Prostate gland (tissue), 2 donors: Measurements from ENCODE around the gene ACYP1. TPM values are rescaled to one million over a fixed set of nuclear protein-coding genes. Genes with fewer than 3 reads are reported as not detected.
A peak's percentile ranks its signal among the peaks of the same experiment; 100 is the strongest.
"Not testable (repeated sequence)": the region's sequence is repeated elsewhere in the genome, so short reads cannot be mapped to it uniquely, and the experiment has no call there.

Experiments
- DNase-seq: peaks from one replicate; pipeline ENCODE4 v3.0.0-alpha.2; 2019; ENCODE audit warnings: low spot score
- H3K27ac ChIP-seq, 2 donors: fragments of 200-600 bp; sonication (generic); 2 replicates each; pipeline ENCODE4 v1.5.1; 2017 to 2019
- H3K27me3 ChIP-seq: fragments of 200-600 bp; sonication (generic); replicated peaks from 2 replicates; pipeline ENCODE4 v1.5.1; 2019; ENCODE audit not compliant: insufficient read depth
- H3K36me3 ChIP-seq, 2 donors: fragments of 200-600 bp; sonication (generic); 1 replicate in 1 of 2; 2 replicates in 1 of 2; pipeline versions ENCODE4 v1.5.1 to v1.8.1; 2017 to 2019
- H3K4me1 ChIP-seq: fragments of 200-600 bp; sonication (generic); replicated peaks from 2 replicates; pipeline ENCODE4 v1.5.1; 2019
- H3K4me3 ChIP-seq, 2 donors: fragments of 200-600 bp; sonication (generic); 2 replicates each; pipeline ENCODE4 v1.5.1; 2017 to 2019
- H3K9me3 ChIP-seq: fragments of 200-600 bp; sonication (generic); 2 replicates; pipeline ENCODE4 v1.5.1; 2017
- CTCF ChIP-seq, 4 experiments: fragments of 200-600 bp in 2 of 4; fragments of 450-650 bp in 2 of 4; sonication (generic) in 2 of 4; IDR thresholded peaks; 1 replicate in 3 of 4; 2 replicates in 1 of 4; pipeline ENCODE4 v1.5.1; 2016 to 2019; ENCODE audit warnings: antibody characterized with exemption in 4 of 4, mild to moderate bottlenecking in 2 of 4, moderate library complexity in 2 of 4
- POLR2A ChIP-seq: fragments of 450-650 bp; IDR thresholded peaks from one replicate; pipeline ENCODE4 v1.6.1; 2016; ENCODE audit warnings: antibody characterized with exemption, mild to moderate bottlenecking
- POLR2AphosphoS5 ChIP-seq: sonication (generic); formaldehyde crosslinking; IDR thresholded peaks from one replicate; pipeline ENCODE4 v1.6.1; 2017; ENCODE audit warnings: antibody characterized with exemption
- WGBS: methylation state at CpG from one replicate; pipeline ENCODE4 v1.1.5; 2018; 5-methylcytosine and 5-hydroxymethylcytosine counted together
- intact Hi-C: fragments of 100-400 bp; cut with DNase I; formaldehyde crosslinking; loops from one replicate; pipeline ENCODE4 v1.14.2; 2022
- total RNA-seq, 2 donors: library from RNA; depleted of rRNA; stranded (reverse); fragments of >200 nt; gene quantifications; one replicate each; pipeline ENCODE4 v1.1.0, GENCODE V29; 2016

Gene ACYP1
- total RNA-seq, 2 donors from 2014 or later = 11.2 to 14.3 TPM

- H3K4me3 ChIP-seq = peak within 1 kb of the TSS; percentile 36 to 54
- 1% methylated on average over 51 of the region's 58 CpGs for WGBS
Observed at GRCh38 chr14:75069121-75069810, 5.4 kb upstream of the ACYP1 start, which contains the start of gene ZC2HC1C. ZC2HC1C (plus strand) TSS chr14:75069641; CDS start chr14:75070574, 933 bp downstream.

GRCh38 chr14:75068294-75069120 lies 4.7 kb upstream of the ACYP1 start:
- Histone ChIP-seq H3K4me3 (peak overlapping the region; percentile 36 to 54), H3K36me3 (no peaks in the 10 kb centered on the region), H3K27me3 (no peaks in the 10 kb centered on the region), H3K27ac (peak overlapping the region; percentile 86 to 91), H3K9me3 (no peaks in the 10 kb centered on the region), H3K4me1 (no peaks in the 10 kb centered on the region)
- 15% methylated on average over 15 of the region's 15 CpGs for WGBS
- TF ChIP-seq CTCF (IDR thresholded peaks at IDR 0.05) = no peak
- peak; percentile 29 for TF ChIP-seq POLR2AphosphoS5
- TF ChIP-seq POLR2A = no peak
- intact Hi-C loops = loop anchor here (2.0 kb wide), 1 partner anchor 18 kb away; the partner anchor contains the start of gene MLH3
- no peak for DNase-seq

More at GRCh38 chr14:75069121-75069810, 5.4 kb upstream of the ACYP1 start, which contains the start of gene ZC2HC1C:
- no peaks in the 10 kb centered on the region for H3K4me1 ChIP-seq
- intact Hi-C loops = loop anchor here (2.0 kb wide), 1 partner anchor 18 kb away; the partner anchor contains the start of gene MLH3
- TF ChIP-seq CTCF (IDR thresholded peaks at IDR 0.05) (peak in 1 of 4 experiments; percentile 12), POLR2AphosphoS5 (peak; percentile 87), POLR2A (peak; percentile 22)
- no peaks in the 10 kb centered on the region for H3K9me3 ChIP-seq
- peak; percentile 88 for DNase-seq
- H3K27ac ChIP-seq = peak within 1 kb of the TSS; percentile 86 to 91
- no peaks in the 10 kb centered on the region for H3K27me3 ChIP-seq
- no peaks in the 10 kb centered on the region for H3K36me3 ChIP-seq

GRCh38 chr14:75067765-75068164 lies 3.9 kb upstream of the ACYP1 start:
- H3K4me1 ChIP-seq, H3K9me3 ChIP-seq, H3K36me3 ChIP-seq, H3K27me3 ChIP-seq, DNase-seq, H3K4me3 ChIP-seq: not testable (repeated sequence)
- 83% methylated on average over 4 of the region's 4 CpGs for WGBS
- H3K27ac ChIP-seq = peak overlapping the region; percentile 86 to 91
- intact Hi-C loops = loop anchor here (2.0 kb wide), 1 partner anchor 17 kb away; the partner anchor contains the start of gene MLH3

- no peaks in the 10 kb centered on the region for H3K27me3 ChIP-seq
- H3K9me3 ChIP-seq = no peaks in the 10 kb centered on the region
- H3K4me1 ChIP-seq = no peaks in the 10 kb centered on the region
- TF ChIP-seq POLR2AphosphoS5 = no peak
- no peak for TF ChIP-seq POLR2A
- no peak for TF ChIP-seq CTCF (IDR thresholded peaks at IDR 0.05)
- no peak overlapping the region for H3K27ac ChIP-seq
- DNase-seq = no peak
- intact Hi-C loops = no loop called here
- H3K4me3 ChIP-seq = no peak overlapping the region
- no peaks in the 10 kb centered on the region for H3K36me3 ChIP-seq
- WGBS = 87% methylated on average over 1 of the region's 1 CpG
Observed at GRCh38 chr14:75067212-75067611, 3.4 kb upstream of the ACYP1 start.

- intact Hi-C loops = no loop called here
- Histone ChIP-seq H3K4me1 (no peaks in the 10 kb centered on the region), H3K27me3 (no peaks in the 10 kb centered on the region), H3K9me3 (no peaks in the 10 kb centered on the region), H3K4me3 (no peak overlapping the region), H3K36me3 (no peaks in the 10 kb centered on the region), H3K27ac (no peak overlapping the region)
- no peak for TF ChIP-seq CTCF (IDR thresholded peaks at IDR 0.05)
- no peak for TF ChIP-seq POLR2AphosphoS5
- no peak for TF ChIP-seq POLR2A
- 95% methylated on average over 3 of the region's 3 CpGs for WGBS
- DNase-seq = no peak
Observed at GRCh38 chr14:75066691-75067090, 2.9 kb upstream of the ACYP1 start.
